GM21528 (cell line): ENCODE data around the gene CTDSPL.
"Not testable (repeated sequence)": the region's sequence is repeated elsewhere in the genome, so short reads cannot be mapped to it uniquely, and the experiment has no call there.

ENCODE experiments used
- ATAC-seq: cut with Tn5 transposase; IDR thresholded peaks from one replicate; pipeline ENCODE4 v1.9.1; 2021; ENCODE audit warnings: mild to moderate bottlenecking, moderate library complexity; ENCODE audit not compliant: unreplicated experiment, low FRiP score

The CTDSPL gene

GRCh38 chr3:37861620-37862041, at the start of gene CTDSPL:
Gene CTDSPL (plus strand): TSS chr3:37861880. CDS start chr3:37862200, 320 bp downstream.
- ATAC-seq: no peak

GRCh38 chr3:37812499-37812896, 49.2 kb upstream of the CTDSPL start:
- ATAC-seq: no peak

GRCh38 chr3:37813403-37813802, 48.3 kb upstream of the CTDSPL start:
- ATAC-seq: no peak

- ATAC-seq: no peak
Observed at GRCh38 chr3:37814547-37814946, 47.1 kb upstream of the CTDSPL start.

GRCh38 chr3:37815156-37815555, 46.5 kb upstream of the CTDSPL start:
- ATAC-seq: not testable (repeated sequence)

GRCh38 chr3:37816271-37816670, 45.4 kb upstream of the CTDSPL start:
- no peak for ATAC-seq

- no peak for ATAC-seq
Observed at GRCh38 chr3:37819591-37819990, 42.1 kb upstream of the CTDSPL start.

- no peak for ATAC-seq
Observed at GRCh38 chr3:37820286-37820685, 41.4 kb upstream of the CTDSPL start.

GRCh38 chr3:37823189-37823588, 38.5 kb upstream of the CTDSPL start:
- ATAC-seq: no peak

- ATAC-seq: no peak
Observed at GRCh38 chr3:37824090-37824953, 37.4 kb upstream of the CTDSPL start.

GRCh38 chr3:37824954-37825328, 36.7 kb upstream of the CTDSPL start:
- no peak for ATAC-seq

GRCh38 chr3:37825744-37826400, 35.8 kb upstream of the CTDSPL start:
- no peak for ATAC-seq

- no peak for ATAC-seq
Observed at GRCh38 chr3:37826502-37826901, 35.2 kb upstream of the CTDSPL start.

GRCh38 chr3:37826933-37827332, 34.7 kb upstream of the CTDSPL start:
- no peak for ATAC-seq

- no peak for ATAC-seq
Observed at GRCh38 chr3:37832480-37832879, 29.2 kb upstream of the CTDSPL start.

- ATAC-seq: no peak
Observed at GRCh38 chr3:37833302-37834186, 28.1 kb upstream of the CTDSPL start.

- ATAC-seq: no peak
Observed at GRCh38 chr3:37836589-37836988, 25.1 kb upstream of the CTDSPL start.

GRCh38 chr3:37847689-37848088, 14.0 kb upstream of the CTDSPL start:
- no peak for ATAC-seq

GRCh38 chr3:37849146-37849923, 12.3 kb upstream of the CTDSPL start:
- ATAC-seq: no peak

- ATAC-seq: no peak
Observed at GRCh38 chr3:37852097-37852496, 9.6 kb upstream of the CTDSPL start.
